CD4-positive, alpha-beta T cell treated with Interleukin-10 for 1 hour (primary cell): Measurements from ENCODE around the gene SNORC.

Experiments
- DNase-seq: peaks from one replicate; pipeline ENCODE4 v3.0.0-alpha.2; 2020

Gene SNORC

GRCh38 chr2:232883116-232883721 is 13.2 kb downstream of the SNORC start:
- no peak for DNase-seq

- DNase-seq = no peak
Measured at GRCh38 chr2:232884001-232884421, 13.9 kb downstream of the SNORC start.

GRCh38 chr2:232884549-232885263 is 14.6 kb downstream of the SNORC start:
- no peak for DNase-seq

GRCh38 chr2:232885264-232885961 is 15.3 kb downstream of the SNORC start:
- no peak for DNase-seq

GRCh38 chr2:232886176-232886575 is 16.1 kb downstream of the SNORC start:
- no peak for DNase-seq

- no peak for DNase-seq
Measured at GRCh38 chr2:232886632-232887031, 16.6 kb downstream of the SNORC start.

- DNase-seq = no peak
Measured at GRCh38 chr2:232887171-232887850, 17.2 kb downstream of the SNORC start.

- no peak for DNase-seq
Measured at GRCh38 chr2:232888099-232888836, 18.2 kb downstream of the SNORC start.

- DNase-seq = no peak
Measured at GRCh38 chr2:232888839-232889529, 18.9 kb downstream of the SNORC start.

GRCh38 chr2:232889876-232890401 is 19.9 kb downstream of the SNORC start:
- DNase-seq = no peak

GRCh38 chr2:232890536-232890895 is 20.5 kb downstream of the SNORC start:
- DNase-seq = no peak

- DNase-seq = no peak
Measured at GRCh38 chr2:232890896-232891601, 21.0 kb downstream of the SNORC start.

GRCh38 chr2:232891621-232892071 is 21.6 kb downstream of the SNORC start:
- DNase-seq = no peak

- no peak for DNase-seq
Measured at GRCh38 chr2:232892221-232892620, 22.2 kb downstream of the SNORC start.

GRCh38 chr2:232892843-232893242 is 22.8 kb downstream of the SNORC start:
- no peak for DNase-seq

- no peak for DNase-seq
Measured at GRCh38 chr2:232893834-232894233, 23.8 kb downstream of the SNORC start.

- DNase-seq = no peak
Measured at GRCh38 chr2:232894251-232894650, 24.2 kb downstream of the SNORC start.

- no peak for DNase-seq
Measured at GRCh38 chr2:232894746-232895145, 24.7 kb downstream of the SNORC start.

GRCh38 chr2:232896111-232896510 is 26.0 kb downstream of the SNORC start:
- no peak for DNase-seq

- DNase-seq = no peak
Measured at GRCh38 chr2:232896720-232897597, 26.9 kb downstream of the SNORC start.
